OCI-LY3 (cell line): ENCODE results near the gene MGAT2.

Experiments used
- EZH2phosphoT487 ChIP-seq: fragments of 200-600 bp; shearing (Covaris generic); IDR thresholded peaks from 2 replicates; pipeline ENCODE4 v1.6.1; 2018; ENCODE audit warnings: antibody characterized with exemption, mixed run types, low read depth
- TF ChIP-seq, protein P1 (sequence below): fragments of 200-600, 300-600 bp; sonication (generic); IDR thresholded peaks from 2 replicates; pipeline ENCODE4 v1.5.1; 2014; ENCODE audit warnings: antibody characterized with exemption, low read length, low read depth

DNA sequence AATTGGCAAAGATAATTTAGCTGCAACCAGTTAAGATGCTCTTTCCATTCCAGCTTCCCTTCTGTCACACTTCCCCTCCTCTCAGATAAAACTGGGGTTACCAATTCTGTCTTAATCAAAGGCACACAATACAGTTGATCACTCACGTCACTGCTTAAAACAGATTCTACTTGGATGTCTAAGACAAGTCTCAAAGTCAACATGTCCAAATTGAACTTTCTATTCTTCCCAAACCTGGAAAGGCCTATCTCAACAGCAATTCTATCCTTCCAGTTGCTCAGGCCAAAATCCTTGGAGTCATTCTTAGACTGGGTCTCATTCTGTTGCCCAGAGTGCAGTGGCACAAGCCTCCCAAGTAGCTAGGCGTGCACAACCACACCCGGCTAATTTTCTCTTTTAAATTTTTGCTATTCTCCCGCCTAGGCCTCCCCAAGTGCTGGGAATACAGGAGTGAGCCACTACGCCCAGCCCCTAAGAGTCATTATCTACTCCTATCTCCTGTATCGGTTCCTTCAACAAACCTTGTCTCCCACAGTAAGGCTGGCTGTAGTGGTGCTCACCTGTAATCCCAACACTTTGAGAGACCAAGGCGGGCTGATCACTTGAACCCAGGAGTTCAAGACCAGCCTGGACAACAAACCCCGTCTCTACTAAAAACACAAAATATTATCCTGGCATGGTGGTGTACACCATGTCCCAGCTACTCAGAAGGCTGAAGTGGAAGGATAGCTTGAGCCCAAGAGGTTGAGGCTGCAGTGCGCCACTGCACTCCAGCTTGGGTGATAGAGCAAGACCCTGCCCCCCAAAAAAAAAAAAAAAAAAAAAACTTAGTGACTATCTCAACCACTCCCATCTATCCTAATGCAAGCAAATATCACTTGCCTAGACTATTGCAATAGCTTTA lies 39.1 kb upstream of the MGAT2 start:
- TF ChIP-seq, protein P1, sequence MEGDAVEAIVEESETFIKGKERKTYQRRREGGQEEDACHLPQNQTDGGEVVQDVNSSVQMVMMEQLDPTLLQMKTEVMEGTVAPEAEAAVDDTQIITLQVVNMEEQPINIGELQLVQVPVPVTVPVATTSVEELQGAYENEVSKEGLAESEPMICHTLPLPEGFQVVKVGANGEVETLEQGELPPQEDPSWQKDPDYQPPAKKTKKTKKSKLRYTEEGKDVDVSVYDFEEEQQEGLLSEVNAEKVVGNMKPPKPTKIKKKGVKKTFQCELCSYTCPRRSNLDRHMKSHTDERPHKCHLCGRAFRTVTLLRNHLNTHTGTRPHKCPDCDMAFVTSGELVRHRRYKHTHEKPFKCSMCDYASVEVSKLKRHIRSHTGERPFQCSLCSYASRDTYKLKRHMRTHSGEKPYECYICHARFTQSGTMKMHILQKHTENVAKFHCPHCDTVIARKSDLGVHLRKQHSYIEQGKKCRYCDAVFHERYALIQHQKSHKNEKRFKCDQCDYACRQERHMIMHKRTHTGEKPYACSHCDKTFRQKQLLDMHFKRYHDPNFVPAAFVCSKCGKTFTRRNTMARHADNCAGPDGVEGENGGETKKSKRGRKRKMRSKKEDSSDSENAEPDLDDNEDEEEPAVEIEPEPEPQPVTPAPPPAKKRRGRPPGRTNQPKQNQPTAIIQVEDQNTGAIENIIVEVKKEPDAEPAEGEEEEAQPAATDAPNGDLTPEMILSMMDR: no peak
- TF ChIP-seq EZH2phosphoT487: no peak
